A549 (cell line): ENCODE data around the gene CAMSAP1.

ENCODE experiments used
- EP300 ChIP-seq, 2 experiments: fragments of >200 bp; sonication (Bioruptor Twin); formaldehyde crosslinking; IDR thresholded peaks; 2 replicates in 1 of 2; 3 replicates in 1 of 2; pipeline ENCODE4 v1.6.1; 2016 to 2017
- ESRRA ChIP-seq: fragments of 150-350 bp; IDR thresholded peaks from 2 replicates; pipeline ENCODE4 v1.6.1; 2014; ENCODE audit warnings: mild to moderate bottlenecking, low read length, borderline replicate concordance
- POLR2A ChIP-seq: IDR thresholded peaks from 2 replicates; pipeline ENCODE4 v1.6.1; 2012; ENCODE audit warnings: mild to moderate bottlenecking, low read length
- TF ChIP-seq, protein P1 (sequence below): fragments of >200 bp; sonication (Bioruptor Twin); formaldehyde crosslinking; IDR thresholded peaks from 3 replicates; pipeline ENCODE4 v1.5.1; 2016
- TF ChIP-seq, protein P2 (sequence below): IDR thresholded peaks from 2 replicates; pipeline ENCODE4 v1.6.1; 2012
- TF ChIP-seq, protein P3 (sequence below): IDR thresholded peaks from 2 replicates; pipeline ENCODE4 v1.6.1; 2012

DNA sequence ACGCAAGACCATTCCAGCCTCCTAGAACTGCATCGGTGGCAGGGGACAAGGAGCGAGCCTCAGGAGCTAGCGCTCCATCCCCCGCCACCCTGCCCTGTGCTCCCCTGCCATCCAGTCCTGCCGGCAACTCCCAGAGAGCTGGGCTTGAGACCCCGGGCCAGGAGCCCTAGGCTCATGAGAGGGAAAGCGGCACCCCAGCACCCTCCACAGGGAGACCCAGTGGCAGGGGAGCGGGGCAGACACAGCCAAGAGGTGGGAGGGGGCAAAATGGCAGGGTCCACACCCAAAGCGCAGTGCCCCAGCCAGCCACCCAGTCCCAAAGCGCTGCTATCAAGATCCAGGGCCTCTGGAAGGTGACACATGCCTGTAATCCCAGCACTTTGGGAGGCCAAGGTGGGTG lies 41.1 kb upstream of the CAMSAP1 start:
- TF ChIP-seq, protein P1, sequence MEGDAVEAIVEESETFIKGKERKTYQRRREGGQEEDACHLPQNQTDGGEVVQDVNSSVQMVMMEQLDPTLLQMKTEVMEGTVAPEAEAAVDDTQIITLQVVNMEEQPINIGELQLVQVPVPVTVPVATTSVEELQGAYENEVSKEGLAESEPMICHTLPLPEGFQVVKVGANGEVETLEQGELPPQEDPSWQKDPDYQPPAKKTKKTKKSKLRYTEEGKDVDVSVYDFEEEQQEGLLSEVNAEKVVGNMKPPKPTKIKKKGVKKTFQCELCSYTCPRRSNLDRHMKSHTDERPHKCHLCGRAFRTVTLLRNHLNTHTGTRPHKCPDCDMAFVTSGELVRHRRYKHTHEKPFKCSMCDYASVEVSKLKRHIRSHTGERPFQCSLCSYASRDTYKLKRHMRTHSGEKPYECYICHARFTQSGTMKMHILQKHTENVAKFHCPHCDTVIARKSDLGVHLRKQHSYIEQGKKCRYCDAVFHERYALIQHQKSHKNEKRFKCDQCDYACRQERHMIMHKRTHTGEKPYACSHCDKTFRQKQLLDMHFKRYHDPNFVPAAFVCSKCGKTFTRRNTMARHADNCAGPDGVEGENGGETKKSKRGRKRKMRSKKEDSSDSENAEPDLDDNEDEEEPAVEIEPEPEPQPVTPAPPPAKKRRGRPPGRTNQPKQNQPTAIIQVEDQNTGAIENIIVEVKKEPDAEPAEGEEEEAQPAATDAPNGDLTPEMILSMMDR, result no peak
- TF ChIP-seq, protein P2, sequence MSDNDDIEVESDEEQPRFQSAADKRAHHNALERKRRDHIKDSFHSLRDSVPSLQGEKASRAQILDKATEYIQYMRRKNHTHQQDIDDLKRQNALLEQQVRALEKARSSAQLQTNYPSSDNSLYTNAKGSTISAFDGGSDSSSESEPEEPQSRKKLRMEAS, result no peak
- TF ChIP-seq POLR2A (no peak), ESRRA (no peak), EP300 (IDR thresholded peaks at IDR 0.05) (no peak)
- TF ChIP-seq, protein P3, sequence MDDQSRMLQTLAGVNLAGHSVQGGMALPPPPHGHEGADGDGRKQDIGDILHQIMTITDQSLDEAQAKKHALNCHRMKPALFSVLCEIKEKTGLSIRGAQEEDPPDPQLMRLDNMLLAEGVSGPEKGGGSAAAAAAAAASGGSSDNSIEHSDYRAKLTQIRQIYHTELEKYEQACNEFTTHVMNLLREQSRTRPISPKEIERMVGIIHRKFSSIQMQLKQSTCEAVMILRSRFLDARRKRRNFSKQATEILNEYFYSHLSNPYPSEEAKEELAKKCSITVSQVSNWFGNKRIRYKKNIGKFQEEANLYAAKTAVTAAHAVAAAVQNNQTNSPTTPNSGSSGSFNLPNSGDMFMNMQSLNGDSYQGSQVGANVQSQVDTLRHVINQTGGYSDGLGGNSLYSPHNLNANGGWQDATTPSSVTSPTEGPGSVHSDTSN, result no peak
